IPS-NIHi7 (cell line): Measurements from ENCODE around the gene RIN1.
"Not testable (repeated sequence)": the region's sequence is repeated elsewhere in the genome, so short reads cannot be mapped to it uniquely, and the experiment has no call there.

Source experiments
- DNase-seq: peaks from one replicate; pipeline ENCODE4 v3.0.0; 2012; ENCODE audit warnings: mixed read lengths; ENCODE audit errors: extremely low spot score

RIN1 gene

GRCh38 chr11:66318600-66318970 lies 17.6 kb downstream of the RIN1 start:
- DNase-seq: no peak

- peak; percentile 35 for DNase-seq
Measured at GRCh38 chr11:66317723-66318599, 18.3 kb downstream of the RIN1 start.

GRCh38 chr11:66317322-66317722 lies 18.9 kb downstream of the RIN1 start:
- no peak for DNase-seq

GRCh38 chr11:66316849-66317251 lies 19.4 kb downstream of the RIN1 start, which contains the start of gene CD248:
Gene CD248 (minus strand): TSS chr11:66317044. CDS start chr11:66317027, 17 bp downstream.
- peak; percentile 72 for DNase-seq

- DNase-seq: no peak
Measured at GRCh38 chr11:66315921-66316811, 20.1 kb downstream of the RIN1 start.

GRCh38 chr11:66315498-66315885 lies 20.7 kb downstream of the RIN1 start:
- no peak for DNase-seq

GRCh38 chr11:66314561-66315497 lies 21.4 kb downstream of the RIN1 start:
- no peak for DNase-seq

- no peak for DNase-seq
Measured at GRCh38 chr11:66314186-66314501, 22.1 kb downstream of the RIN1 start.

GRCh38 chr11:66313321-66314185 lies 22.7 kb downstream of the RIN1 start:
- peak; percentile 55 for DNase-seq

- peak; percentile 96 for DNase-seq
Measured at GRCh38 chr11:66312549-66313320, 23.5 kb downstream of the RIN1 start.

GRCh38 chr11:66311965-66312548 lies 24.2 kb downstream of the RIN1 start:
- peak; percentile 83 for DNase-seq

- no peak for DNase-seq
Measured at GRCh38 chr11:66311470-66311964, 24.7 kb downstream of the RIN1 start.

- not testable (repeated sequence) for DNase-seq
Measured at GRCh38 chr11:66310803-66311440, 25.3 kb downstream of the RIN1 start.

- DNase-seq: no peak
Measured at GRCh38 chr11:66310324-66310723, 25.9 kb downstream of the RIN1 start.

GRCh38 chr11:66309475-66309874 lies 26.8 kb downstream of the RIN1 start:
- DNase-seq: no peak

GRCh38 chr11:66302656-66303055 lies 33.6 kb downstream of the RIN1 start:
- no peak for DNase-seq

GRCh38 chr11:66299186-66299585 lies 37.0 kb downstream of the RIN1 start:
- DNase-seq: no peak

GRCh38 chr11:66297610-66298009 lies 38.6 kb downstream of the RIN1 start:
- DNase-seq: no peak
